Kidney epithelial cell (primary cell): Measurements from ENCODE around the gene ERBB3. TPM values are rescaled to one million over a fixed set of nuclear protein-coding genes. Genes with fewer than 3 reads are reported as not detected.

ENCODE experiments used
- DNase-seq: peaks from one replicate; pipeline ENCODE4 v3.0.0-alpha.2; 2010; ENCODE audit warnings: low read depth
- H3K27me3 ChIP-seq: 2 replicates; pipeline ENCODE4 v1.6.0; 2011; ENCODE audit warnings: low read length; ENCODE audit not compliant: control insufficient read depth, insufficient read depth
- H3K36me3 ChIP-seq: 2 replicates; pipeline ENCODE4 v1.5.1; 2011; ENCODE audit warnings: low read length; ENCODE audit not compliant: control insufficient read depth, insufficient read depth
- H3K4me3 ChIP-seq: 2 replicates; pipeline ENCODE4 v1.5.1; 2011; ENCODE audit warnings: low read depth, mild to moderate bottlenecking, control low read depth, low read length
- total RNA-seq: library from RNA; depleted of rRNA; stranded (reverse); fragments of >200 nt; gene quantifications from 2 replicates; pipeline ENCODE4 v1.2.3, GENCODE V29; 2015
- TF ChIP-seq, protein P1 (sequence below): IDR thresholded peaks from 2 replicates; pipeline ENCODE4 v1.5.1; 2011; ENCODE audit warnings: mild to moderate bottlenecking, moderate library complexity, low read length, control low read depth, inconsistent platforms; ENCODE audit not compliant: insufficient read depth, poor library complexity, severe bottlenecking

ERBB3 gene
- total RNA-seq, 1 donor from 2014 or later, result 17.3 TPM

DNA sequence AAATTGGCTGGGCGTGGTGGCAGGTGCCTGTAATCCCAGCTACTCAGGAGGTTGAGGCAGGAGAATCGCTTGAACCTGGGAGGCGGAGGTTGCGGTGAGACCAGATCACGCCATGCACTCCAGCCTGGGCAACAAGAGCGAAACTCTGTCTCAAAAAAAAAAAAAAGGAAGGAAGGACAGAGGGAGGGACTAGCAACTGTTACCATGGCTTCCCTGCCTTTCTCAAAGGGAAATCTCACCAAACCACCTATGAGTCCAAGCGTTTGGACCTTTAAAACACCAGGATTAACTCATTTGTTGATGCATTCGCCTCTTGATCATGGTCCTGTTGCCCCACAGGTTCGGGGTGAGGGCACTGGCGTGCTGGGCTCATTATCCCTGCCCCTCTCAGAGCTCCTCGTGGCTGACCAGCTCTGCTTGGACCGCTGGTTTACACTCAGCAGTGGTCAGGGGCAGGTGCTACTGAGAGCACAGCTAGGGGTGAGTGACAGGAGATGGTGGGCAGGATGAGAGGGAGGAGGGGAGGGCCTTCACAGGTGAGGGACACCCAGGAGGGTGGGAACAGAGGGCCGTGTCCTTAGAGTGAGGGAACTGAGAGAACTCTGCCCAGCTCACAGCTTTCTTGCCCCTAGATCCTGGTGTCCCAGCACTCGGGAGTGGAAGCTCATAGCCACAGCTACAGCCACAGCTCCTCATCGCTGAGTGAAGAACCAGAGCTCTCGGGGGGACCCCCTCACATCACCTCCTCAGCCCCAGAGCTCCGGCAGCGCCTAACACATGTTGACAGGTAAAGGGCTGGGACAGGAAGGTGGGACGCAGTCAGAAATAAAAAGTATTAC is 62.2 kb downstream of the ERBB3 start:
- no peak for DNase-seq
- peaks cover 7% of the 10 kb centered on the region for H3K36me3 ChIP-seq
- no peaks in the 10 kb centered on the region for H3K27me3 ChIP-seq
- H3K4me3 ChIP-seq, result no peak overlapping the region
- TF ChIP-seq, protein P1, sequence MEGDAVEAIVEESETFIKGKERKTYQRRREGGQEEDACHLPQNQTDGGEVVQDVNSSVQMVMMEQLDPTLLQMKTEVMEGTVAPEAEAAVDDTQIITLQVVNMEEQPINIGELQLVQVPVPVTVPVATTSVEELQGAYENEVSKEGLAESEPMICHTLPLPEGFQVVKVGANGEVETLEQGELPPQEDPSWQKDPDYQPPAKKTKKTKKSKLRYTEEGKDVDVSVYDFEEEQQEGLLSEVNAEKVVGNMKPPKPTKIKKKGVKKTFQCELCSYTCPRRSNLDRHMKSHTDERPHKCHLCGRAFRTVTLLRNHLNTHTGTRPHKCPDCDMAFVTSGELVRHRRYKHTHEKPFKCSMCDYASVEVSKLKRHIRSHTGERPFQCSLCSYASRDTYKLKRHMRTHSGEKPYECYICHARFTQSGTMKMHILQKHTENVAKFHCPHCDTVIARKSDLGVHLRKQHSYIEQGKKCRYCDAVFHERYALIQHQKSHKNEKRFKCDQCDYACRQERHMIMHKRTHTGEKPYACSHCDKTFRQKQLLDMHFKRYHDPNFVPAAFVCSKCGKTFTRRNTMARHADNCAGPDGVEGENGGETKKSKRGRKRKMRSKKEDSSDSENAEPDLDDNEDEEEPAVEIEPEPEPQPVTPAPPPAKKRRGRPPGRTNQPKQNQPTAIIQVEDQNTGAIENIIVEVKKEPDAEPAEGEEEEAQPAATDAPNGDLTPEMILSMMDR, result no peak

DNA sequence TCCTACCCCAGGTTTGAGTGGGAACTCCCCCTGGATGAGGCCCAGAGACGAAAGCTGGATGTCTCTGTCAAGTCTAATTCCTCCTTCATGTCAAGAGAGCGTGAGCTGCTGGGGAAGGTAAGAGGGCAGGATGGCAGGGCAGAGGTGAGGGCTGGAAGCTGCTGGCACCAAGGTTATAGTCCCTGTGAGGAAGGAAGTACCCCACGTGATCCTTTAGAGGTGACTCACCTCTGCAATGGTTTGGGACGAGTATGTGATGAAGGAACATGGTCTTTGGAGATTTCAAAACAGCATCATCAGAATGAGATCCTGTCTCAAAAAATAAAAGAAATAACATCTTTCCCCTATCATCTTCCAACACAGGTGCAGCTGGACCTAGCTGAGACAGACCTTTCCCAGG is 63.3 kb downstream of the ERBB3 start:
- peaks cover 7% of the 10 kb centered on the region for H3K36me3 ChIP-seq
- no peak overlapping the region for H3K4me3 ChIP-seq
- TF ChIP-seq, protein P1, result no peak

DNA sequence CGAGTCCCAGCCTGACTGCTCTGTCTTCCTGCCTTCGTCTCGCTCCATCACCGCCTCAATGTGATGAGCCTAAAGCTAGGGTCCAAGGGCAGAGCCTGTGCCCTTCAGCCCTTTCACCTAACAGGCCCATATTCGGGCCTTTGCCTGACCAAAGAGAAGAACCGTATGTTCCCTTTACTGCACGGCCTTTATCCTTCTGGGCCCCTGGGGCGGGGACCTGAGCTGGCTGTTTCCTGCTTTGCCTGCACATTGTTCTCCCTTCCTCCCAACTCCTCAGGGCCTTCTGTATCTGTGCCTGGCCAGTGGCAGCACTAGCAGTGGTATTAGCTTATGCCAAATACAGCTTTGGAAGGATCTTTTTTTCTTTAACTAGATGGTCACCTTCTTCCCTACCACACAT is 63.9 kb downstream of the ERBB3 start:
- Histone ChIP-seq H3K36me3 (peaks cover 7% of the 10 kb centered on the region), H3K4me3 (no peak overlapping the region), H3K27me3 (no peaks in the 10 kb centered on the region)
- no peak for DNase-seq
- TF ChIP-seq, protein P1, result no peak

More for the DNA sequence above, 63.3 kb downstream of the ERBB3 start:
- no peak for DNase-seq
- no peaks in the 10 kb centered on the region for H3K27me3 ChIP-seq

DNA sequence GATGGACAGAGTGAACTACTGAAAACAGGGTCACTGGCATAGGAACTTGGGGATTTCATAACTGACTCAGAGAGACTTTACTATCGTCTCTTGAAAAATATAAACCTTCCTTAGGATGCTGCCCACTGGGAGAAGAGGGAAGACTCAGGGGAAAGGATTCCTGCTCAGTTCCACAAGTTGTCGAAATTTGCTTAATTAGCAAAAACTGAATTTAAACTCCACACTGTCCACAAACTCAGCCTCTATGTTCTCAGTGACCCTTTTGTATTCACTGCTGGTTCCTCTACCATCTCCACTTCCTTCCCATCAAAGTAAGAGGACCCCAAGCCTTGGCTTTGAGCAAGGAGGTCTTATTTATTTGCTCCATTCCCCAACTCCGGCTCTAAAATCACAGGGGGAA is 65.3 kb downstream of the ERBB3 start:
- Histone ChIP-seq H3K36me3 (peaks cover 7% of the 10 kb centered on the region), H3K27me3 (no peaks in the 10 kb centered on the region), H3K4me3 (no peak overlapping the region)
- DNase-seq, result no peak
- TF ChIP-seq, protein P1, result no peak

DNA sequence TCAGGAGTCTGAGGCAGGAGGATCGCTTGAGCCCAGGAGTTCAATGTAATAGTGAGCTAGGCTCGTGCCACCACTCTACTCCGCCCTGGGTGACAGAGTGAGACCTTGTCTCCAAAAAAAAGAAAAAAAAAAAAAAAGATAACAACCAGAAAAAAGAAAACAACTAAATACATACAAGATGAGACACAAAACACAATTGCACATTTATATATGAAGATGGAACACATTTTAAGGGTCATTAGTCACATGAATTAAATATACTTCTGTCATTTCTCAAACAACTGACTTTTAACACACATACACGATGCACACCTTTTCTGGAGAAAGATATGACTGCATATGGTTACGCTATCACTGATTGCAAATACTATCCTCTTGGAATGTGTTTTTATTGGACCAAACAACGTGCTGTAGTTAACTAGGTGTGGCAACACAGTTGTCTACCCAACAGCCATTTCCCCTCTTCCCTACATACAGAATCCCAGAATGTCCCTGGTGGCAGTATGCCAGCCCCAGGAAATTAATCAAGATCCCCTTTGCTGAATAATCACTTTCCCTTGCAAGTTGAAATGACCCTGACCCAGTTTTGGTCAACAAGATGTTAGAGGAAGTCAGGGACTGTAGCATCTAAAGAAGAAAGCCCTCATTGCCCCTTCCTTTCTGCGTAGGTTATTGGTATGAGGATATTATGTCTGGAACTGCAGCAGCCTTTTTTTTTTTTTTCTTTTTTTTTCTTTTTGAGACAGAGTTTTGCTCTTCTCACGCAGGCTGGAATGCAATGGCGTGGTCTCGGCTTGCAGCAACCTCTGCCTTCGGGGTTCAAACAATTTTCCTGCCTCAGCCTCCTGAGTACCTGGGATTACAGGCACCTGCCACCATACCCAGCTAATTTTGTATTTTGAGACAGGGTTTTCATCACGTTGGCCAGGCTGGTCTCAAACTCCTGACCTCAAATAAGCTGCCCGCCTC is 66.8 kb downstream of the ERBB3 start:
- DNase-seq, result no peak
- TF ChIP-seq, protein P1, result no peak
- H3K27me3 ChIP-seq, result no peaks in the 10 kb centered on the region
- H3K4me3 ChIP-seq, result no peak overlapping the region
- peaks cover 5% of the 10 kb centered on the region for H3K36me3 ChIP-seq
